Measurements from ENCODE around the gene ENTPD3.
"Not testable (repeated sequence)": the region's sequence is repeated elsewhere in the genome, so short reads cannot be mapped to it uniquely, and the experiment has no call there.

The ENTPD3 gene

DNA sequence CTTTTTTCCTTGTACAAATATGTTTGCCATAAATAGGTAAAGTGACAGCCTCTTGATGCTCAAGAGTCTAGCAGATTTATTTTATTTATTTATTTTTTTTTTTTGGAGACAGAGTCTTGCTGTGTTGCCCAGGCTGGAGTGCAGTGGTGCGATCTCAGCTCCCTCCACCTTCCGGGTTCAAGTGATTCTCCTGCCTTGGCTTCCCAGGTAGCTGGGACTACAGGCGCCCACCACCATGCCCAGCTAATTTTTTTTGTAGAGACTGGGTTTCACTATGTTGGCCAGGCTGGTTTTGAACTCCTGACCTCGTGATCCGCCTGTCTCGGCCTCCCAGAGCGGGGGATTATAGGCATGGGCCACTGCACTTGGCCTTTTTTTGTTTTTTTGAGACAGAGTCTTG is 75.9 kb downstream of the ENTPD3 start:
- not testable (repeated sequence) for DNase-seq

GRCh38 chr3:40463579-40463978 is 76.6 kb downstream of the ENTPD3 start:
- no peak for DNase-seq

DNA sequence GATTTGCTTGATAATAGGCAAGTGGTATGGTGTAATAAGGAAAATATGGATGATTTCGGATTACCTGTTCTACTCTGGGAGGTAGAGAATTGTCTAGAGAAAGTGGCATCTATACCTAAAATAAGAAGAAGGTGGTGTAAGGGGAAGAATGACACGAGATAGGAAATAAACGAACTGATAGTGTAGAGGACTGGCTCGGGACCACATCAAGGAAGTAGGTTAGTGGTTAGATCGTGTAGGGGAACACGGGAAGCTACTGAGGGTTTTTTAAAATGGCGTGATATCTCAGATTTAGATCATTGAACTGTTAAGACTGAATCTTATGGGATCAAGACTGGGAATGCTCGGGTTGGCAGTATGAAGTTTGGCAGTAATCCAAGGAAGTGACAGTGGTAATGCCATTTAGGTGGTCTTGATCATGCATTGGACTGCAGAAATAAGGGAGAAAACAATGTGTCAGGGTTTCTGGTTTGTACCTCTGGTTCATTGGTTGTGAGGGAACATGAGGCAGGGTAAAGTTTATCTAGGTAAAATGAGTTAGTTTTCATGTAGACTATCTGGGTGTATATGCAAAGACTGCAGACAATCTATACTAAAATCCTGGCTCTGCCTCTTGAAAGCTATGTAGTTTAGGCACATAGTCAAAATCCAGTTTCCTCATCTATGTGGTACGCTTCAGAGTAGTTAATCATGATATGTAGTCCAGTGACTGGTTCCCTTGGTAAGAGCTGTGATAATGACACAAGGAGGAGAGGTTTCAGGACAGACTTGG is 77.5 kb downstream of the ENTPD3 start:
- no peak for DNase-seq

DNA sequence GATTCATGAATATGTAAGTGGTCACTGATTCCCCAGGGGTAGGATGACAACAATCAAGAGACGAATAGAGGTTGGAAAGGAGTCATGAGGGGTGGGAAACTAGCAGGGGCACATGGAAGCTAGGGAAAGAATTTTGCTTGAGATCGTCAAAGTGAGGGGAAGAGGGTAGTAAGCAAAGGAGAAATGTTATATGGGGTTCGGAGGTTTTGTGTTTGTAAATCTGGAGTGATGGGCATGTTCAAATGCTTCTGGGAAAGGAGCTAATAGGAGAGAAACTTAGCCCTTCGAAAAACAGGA is 78.1 kb downstream of the ENTPD3 start:
- DNase-seq = no peak

DNA sequence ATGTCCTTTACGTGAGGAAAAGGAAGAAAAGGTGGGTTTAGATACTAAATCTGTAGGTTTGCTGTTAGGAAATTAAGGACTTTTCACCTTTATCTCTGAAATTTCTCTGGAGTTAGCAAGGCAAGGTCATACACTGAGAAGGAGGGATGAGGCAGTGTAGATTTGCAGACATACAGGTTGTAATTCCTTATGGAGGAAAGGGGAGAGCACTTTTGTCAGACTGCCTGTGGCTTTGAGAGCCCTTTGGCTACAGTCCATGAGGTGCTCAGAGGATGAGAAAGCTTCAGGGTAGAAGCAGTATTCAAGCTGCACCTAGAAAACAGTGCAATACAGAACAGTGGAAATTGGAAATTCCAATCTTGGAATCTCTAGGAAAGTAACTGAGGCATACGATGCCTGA is 78.5 kb downstream of the ENTPD3 start:
- DNase-seq = no peak

GRCh38 chr3:40468018-40468417 is 81.0 kb downstream of the ENTPD3 start:
- DNase-seq = no peak

DNA sequence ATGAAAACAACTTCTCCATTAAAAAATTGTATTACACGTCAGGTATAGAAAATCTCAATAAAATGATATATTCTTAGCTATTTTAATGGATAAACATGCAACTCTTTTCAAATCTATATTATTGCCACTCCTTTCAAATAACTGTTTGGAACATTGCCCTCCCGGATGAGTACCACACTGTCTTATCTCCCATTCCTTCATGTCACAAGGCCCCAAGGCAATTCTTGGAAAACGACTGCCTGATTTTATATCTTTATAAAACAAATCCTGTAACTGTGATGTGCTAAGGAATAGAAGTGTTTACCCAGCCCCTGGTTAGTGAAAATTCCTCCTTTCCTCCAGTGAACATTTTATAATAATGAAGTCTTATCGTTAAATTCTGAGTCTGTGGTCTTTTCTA is 83.7 kb downstream of the ENTPD3 start:
- DNase-seq = no peak

DNA sequence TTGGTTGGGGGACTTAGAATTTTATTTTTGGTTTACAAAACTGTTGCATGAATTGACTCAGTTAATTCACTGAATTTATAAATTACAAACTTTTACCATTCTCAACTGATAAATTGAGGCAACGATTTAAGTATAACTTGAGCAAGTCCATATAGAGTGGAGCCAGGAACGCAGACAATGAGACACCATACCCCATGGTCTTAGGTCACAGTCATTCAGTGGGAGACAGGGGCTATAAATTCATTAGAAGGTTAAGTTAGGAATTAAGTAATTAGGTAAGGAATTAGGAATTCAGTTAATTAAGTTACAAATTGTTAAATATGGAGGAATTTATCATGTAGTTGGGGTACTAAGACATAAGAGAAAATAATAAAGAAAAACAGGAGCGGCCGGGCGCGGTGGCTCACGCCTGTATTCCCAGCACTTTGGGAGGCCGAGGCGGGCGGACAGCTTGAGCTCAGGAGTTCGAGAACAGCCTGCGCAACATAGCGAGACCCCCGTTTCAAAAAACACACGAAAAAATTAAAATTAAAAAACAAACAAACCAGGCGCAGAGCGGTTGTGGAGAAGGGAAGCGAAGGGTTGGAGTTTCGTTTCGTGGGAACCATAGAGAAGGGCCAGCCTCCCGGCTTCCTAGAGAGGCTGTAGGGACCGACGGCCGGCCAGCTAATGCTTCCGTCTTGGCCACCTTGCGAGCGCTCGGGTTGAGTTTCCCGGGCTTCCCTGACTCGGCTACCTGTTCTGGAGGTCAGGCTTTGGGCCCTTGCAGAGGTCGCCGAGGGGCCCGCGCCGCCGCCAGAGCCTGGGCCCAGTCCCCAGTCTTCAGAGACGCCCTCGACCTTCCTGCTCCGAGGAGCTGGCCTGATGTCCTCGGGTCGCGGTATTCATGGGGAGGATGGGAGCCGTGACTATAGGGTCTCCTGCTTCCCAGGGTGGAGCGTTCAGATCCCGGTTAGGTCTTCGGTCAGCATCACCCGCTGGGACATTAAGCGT is 89.8 kb downstream of the ENTPD3 start, which contains the start of gene ZNF619:
TSS of gene ZNF619 (plus strand) at position 645 of the 993 bp plus-strand sequence. CDS start 858 bp downstream, outside the sequence.
- DNase-seq = peak; percentile 59

- DNase-seq = no peak
Observed at GRCh38 chr3:40477666-40478065, 90.7 kb downstream of the ENTPD3 start.
